Inferior parietal cortex (tissue), 1 donor: ENCODE measurements around the gene TCEA2.

Experiments
- DNase-seq: peaks from one replicate; pipeline ENCODE4 v3.0.0-alpha.2; 2016; ENCODE audit errors: extremely low spot score

TCEA2 gene

GRCh38 chr20:64049060-64049877 is 13.7 kb upstream of the TCEA2 start, which contains the start of gene SOX18:
TSS of gene SOX18 (minus strand) at chr20:64049639. CDS start at chr20:64049516, 123 bp downstream.
- no peak for DNase-seq

DNA sequence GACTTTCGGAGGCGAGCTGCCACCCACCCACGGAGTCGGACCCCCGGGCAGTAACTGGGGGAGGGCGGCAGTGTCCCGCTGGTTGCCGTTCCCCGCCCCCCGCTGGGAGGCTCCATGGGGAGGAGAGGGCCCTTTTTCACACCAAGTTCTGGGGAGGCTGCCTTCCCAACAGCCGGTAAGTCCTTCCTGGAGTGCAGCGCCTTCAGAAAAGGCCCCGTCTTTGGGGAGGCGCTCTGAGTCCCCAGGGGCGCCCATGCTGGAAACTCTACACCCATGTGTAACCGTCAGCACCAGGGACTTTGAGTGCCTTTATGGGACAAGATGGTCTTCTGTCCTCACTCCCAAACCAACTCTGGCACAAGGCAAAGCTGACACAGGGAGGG is 13.1 kb upstream of the TCEA2 start:
- DNase-seq: no peak

DNA sequence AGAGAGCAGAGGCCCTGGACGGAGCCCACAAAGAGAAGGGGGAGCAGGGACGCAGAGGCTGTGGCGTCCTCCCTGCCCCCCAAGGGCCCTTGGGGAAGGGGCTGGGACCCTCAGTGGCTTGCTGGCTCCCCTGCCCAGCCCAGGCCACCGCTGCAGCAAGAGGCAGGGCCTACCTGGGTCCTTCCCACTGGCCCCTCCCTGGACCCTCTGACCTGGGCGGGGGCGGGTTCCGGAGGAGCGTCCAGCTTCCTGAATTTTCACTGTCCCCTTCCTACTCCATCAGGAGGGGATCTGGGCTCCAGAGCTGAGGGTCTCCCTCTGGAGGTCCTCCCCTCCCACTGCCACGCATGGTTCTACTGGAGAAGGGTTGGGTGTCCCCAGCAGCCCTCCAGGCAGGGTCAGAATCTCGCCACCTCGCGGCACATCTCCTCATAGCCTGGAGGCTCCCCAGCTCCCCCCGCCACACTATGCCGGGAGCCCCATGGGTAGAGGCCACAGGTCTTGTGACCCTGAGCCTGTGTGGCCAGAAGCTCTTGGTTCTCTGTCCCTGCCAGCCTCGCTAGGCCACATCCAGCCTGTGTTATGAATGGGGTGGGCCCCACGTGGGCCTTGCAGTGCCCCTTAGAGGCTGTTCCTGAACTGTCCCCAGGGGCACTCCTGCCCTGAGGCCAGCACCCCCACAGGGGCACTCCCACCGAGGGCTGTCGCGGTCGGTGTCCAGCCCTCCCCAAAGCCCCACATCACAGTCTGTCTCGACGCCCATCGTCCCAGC is 12.6 kb upstream of the TCEA2 start:
- DNase-seq: no peak

- no peak for DNase-seq
Measured at GRCh38 chr20:64051033-64051452, 12.0 kb upstream of the TCEA2 start.

DNA sequence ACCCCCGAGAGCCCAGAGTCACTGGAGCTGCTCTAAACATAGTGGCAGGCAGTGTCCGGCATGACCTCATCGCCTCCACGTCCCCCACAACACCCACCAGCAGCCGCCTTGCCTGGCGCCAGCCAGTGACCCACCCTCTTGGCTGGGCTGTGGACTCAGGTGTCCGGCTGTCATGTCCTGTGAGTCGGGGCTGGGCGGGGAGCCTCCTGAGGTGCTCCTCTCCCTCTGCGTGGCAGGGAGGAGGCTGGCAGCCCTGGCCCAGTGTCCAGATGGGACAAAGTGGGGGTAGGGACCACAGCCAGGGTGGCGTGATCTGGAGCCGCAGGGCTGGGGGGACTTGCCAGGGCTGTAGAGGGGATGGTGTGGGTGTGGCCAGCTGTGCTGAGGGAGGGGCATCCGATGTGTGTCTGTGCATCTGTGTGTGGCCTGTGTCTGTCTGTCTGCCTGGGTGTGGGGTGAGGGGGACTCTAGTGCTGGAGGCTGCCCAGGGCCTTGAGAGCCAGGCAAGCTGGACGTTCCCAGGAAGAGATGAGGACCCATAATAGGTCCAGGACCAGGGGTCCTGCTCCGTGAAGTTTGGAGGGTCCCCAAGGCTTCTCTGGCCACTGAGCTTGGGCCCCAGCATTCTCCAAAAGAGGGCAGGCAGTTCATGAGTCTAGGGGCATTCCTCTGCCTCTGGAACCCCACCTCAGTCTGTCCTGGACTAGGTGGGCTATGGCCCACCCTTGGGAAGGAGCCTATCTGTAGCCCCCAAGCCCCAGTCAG is 11.3 kb upstream of the TCEA2 start:
- no peak for DNase-seq

DNA sequence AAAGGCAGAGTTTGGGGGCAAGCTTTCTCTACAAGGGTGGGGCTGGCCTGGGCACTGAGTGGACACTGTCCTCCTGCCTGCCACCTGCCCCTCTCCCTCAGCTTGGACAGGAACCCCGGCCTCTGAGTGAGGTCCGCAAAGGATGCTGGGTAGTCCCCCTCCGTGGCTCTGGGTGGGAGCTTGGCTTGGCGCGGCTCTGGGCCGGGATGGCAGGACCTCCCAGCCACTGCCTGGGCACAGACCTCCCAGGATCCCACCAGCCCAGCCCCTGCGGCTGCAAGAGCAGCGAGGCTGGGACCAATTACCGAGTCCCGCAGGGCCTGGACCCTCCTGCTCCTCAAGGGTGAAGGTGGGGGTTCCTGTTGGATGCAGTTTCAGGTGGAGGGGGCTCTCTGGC is 10.7 kb upstream of the TCEA2 start:
- DNase-seq: no peak

- DNase-seq: no peak
Measured at GRCh38 chr20:64052987-64053840, 9.8 kb upstream of the TCEA2 start.

GRCh38 chr20:64053841-64054661 is 8.9 kb upstream of the TCEA2 start:
- no peak for DNase-seq

DNA sequence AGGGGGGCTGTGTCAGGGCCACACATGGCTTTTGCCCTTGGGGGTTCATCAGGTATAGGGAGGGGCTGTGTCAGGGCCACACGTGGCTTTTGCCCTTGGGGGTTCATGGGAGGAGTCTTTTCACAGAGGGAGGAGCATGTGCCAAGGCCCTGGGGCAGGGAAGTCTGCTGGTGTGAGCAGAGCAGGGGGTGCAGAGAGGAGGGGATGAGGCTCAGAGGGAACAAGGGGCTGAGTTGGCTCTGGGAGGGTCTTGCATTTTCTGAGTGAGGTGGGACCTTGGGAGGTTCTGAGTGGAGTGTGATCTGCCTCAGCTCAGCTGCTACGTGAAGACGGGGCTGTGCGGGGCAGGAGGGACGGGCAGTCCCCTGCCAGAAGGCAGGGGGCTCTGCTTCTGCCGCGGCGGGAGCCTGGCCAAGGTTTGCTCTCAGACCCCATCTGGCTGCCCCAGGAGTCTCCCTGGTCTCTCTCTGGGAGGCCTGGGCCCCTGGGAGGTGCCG is 7.6 kb upstream of the TCEA2 start:
- no peak for DNase-seq

GRCh38 chr20:64055893-64056638 is 6.9 kb upstream of the TCEA2 start:
- DNase-seq: no peak

- DNase-seq: no peak
Measured at GRCh38 chr20:64056639-64056888, 6.4 kb upstream of the TCEA2 start.

DNA sequence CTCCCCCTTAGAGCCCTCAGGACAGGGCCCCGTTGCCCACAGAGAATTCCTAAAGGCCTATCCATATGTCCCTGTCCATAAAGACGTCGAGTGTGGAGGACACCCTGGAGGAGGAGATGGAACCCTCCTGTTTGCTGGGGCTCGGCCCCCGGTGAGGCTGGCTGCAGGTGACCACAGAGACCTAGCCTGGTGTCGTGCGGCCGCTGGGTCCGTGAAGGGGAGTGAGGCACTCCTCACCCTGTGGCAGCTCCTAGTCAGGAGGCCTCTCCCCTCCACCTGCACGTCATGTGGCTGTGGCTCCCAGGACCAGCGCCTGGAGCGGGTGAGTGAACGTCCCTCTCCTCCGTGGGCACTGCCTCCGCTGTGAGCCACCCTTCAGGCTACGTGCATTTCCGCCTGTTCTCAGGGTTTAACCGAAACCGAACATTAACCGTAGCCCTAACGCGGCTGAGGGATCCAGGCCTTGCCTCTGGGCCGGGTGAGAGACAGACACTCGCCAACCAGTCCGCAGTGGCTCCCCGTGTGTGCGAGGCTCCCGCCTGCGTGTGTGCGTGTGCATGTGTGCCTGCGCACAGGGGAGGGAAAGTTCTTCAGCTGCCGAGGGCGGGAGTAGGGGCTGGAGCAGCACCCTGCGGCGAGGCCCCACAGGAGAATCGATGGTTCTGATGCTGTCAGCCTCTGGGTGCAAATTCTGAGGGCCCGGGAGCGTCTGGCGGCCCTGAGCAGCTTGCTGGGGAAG is 5.9 kb upstream of the TCEA2 start:
- no peak for DNase-seq

GRCh38 chr20:64057628-64058498 is 5.1 kb upstream of the TCEA2 start:
- peak; percentile 48 for DNase-seq

GRCh38 chr20:64058536-64058935 is 4.5 kb upstream of the TCEA2 start:
- DNase-seq: no peak

GRCh38 chr20:64062276-64062595 is 762 bp upstream of the TCEA2 start:
- no peak for DNase-seq

DNA sequence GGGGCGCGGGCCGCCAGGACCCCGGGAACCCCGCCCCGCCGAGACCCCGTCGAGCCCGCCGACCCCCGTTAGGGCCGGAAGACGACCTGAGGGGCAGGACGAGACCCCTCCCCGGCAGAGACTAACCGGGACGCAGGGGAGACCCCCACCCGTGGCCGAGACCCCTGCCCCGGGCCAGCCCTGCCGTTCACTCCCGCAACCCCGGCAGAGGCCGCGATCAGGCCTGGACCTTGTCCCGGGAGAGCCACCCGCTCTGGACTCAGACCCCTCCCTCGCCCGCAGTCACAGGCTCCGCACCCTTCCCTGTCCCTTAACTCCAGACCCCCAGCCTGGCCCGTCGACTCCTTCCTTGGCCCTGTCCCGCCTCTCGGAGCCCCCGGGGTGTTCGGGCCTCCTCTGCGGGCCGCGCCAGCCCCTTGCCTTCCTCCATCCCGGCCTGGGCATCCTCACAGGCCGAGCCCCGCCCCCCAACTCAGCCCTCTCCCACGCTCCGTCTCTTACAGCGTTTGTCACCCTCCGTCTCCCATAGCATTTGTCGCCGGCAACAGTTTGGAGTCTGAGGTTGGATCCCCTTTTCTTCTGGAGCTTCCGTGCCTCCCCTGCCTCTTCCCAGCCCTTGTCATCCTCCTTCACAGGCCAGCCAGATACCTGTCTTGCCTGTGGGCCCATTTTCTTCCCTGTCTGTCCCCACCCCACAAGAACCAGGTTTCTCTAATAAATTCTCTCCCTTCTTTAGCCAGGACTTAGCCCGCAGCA is 569 bp downstream of the TCEA2 start:
- no peak for DNase-seq

DNA sequence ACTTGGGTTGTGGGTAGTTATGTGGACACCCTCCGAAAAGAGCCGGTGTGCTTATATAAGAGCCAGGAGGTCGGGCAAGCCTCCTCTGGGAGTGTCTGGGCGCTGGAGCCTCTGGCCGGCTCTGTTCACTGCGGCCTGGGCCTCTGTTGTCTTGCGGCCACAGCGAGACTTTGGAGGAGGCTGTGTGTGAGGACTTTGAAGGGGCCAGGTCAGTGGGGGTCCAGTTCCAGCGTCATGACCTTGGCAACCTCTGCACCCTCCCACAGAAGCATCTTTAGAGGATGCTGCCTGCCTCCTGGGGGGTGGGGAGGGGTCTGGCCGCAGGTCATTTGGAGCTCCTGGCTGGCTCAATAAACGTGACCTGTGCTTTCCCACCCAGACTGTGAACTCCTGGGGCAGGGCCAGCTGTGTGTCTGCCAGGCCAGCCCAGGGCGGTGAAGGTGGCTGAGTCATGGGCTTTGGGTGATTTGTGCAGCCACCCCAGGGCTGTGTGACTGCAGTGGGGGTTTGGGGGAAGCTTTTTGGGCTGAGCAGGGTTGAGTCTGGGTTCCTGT is 1.2 kb downstream of the TCEA2 start:
- no peak for DNase-seq
